ENCODE measurements around the gene SIN3B. TPM values are rescaled to one million over a fixed set of nuclear protein-coding genes. Genes with fewer than 3 reads are reported as not detected.

Gene SIN3B
- total RNA-seq, 1 experiment from 2014 or later, result 83.8 TPM

DNA sequence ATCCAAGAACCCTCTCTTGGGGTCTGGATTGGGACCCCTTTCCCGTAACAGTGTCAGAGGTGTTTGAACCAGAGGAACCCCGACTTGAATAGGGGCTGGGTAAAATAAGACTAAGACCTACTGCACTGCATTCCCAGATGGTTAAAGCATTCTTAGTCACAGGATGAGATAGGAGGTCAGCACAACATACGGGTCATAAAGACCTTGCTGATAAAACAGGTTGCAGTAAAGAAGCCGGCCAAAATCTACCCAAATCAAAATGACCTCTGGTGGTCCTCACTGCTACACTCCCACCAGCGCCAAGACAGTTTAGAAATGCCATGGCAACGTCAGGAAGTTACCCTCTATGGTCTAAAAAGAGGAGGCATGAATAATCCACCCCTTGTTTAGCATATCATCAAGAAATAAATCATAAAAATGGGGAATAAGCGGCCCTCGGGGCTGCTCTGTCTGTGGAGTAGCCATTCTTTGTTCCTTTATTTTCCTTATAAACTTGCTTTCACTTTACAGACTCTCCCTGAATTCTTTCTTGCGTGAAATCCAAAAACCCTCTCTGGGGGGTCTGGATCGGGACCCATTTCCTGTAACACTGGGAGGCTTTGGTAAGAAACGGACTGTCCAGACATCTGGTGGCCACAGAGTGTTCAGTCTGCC, 4.4 kb upstream of the SIN3B start:
- H3K9me2 ChIP-seq (ENCODE audit: insufficient read depth), result no peaks in the 10 kb centered on the region
- BruUV-seq (replicated peaks), result no TSS peak
- peaks cover 35% of the 10 kb centered on the region for H3F3A ChIP-seq (ENCODE audit: insufficient read depth, low read depth)
- ChIA-PET POLR2A (ENCODE audit: unreplicated experiment) (no interaction called here), CTCF (interaction anchor here (0.7 kb wide), 1 partner anchor 227 kb away, joined by 3 read pairs; no protein-coding TSS in a partner anchor)
- peaks cover 59% of the 10 kb centered on the region for H3K4me1 ChIP-seq (replicated peaks; ENCODE audit: insufficient read depth)
- peak overlapping the region; percentile 44; the same call in 1 of the 2 replicates for H2AFZ ChIP-seq
- H3K27ac ChIP-seq, result peak overlapping the region; percentile 51
- H3K27me3 ChIP-seq (ENCODE audit: insufficient read depth, low read depth), result no peaks in the 10 kb centered on the region
- TF ChIP-seq EZH2 (IDR thresholded peaks at IDR 0.05; ENCODE audit: low read depth), result no peak
- no peak for TF ChIP-seq CTCF (conservative IDR thresholded peaks at IDR 0.05)
- no peak overlapping the region for H3K4me3 ChIP-seq
- no peaks in the 10 kb centered on the region for H3K9me3 ChIP-seq (ENCODE audit: insufficient read depth, low read depth)
- H3K36me3 ChIP-seq (ENCODE audit: low read depth), result no peaks in the 10 kb centered on the region
- intact Hi-C loops (cut with micrococcal nuclease; ENCODE audit: unreplicated experiment), result loop anchor here (5.0 kb wide), 2 partner anchors 47 to 107 kb away; partner anchors contain the start of gene NWD1
- H3K79me2 ChIP-seq (ENCODE audit: low read depth), result peaks cover 5% of the 10 kb centered on the region
- H4K20me1 ChIP-seq (ENCODE audit: insufficient read depth), result no peaks in the 10 kb centered on the region
- peak overlapping the region; percentile 24 for H3K4me2 ChIP-seq
- DNase-seq, result peak in 1 of 2 experiments; percentile 57

GRCh38 chr19:16825312-16826052, 3.7 kb upstream of the SIN3B start:
- DNase-seq, result peak in 1 of 2 experiments; percentile 55

More at GRCh38 chr19:16825312-16826052, 3.7 kb upstream of the SIN3B start:
- Histone ChIP-seq H3K27me3 (ENCODE audit: insufficient read depth, low read depth) (no peaks in the 10 kb centered on the region), H3K4me3 (no peak overlapping the region), H3K9me3 (ENCODE audit: insufficient read depth, low read depth) (no peaks in the 10 kb centered on the region), H2AFZ (peak overlapping the region; percentile 44; the same call in 1 of the 2 replicates), H4K20me1 (ENCODE audit: insufficient read depth) (peaks cover 3% of the 10 kb centered on the region; the same call in 1 of the 2 replicates), H3K36me3 (ENCODE audit: low read depth) (no peaks in the 10 kb centered on the region), H3K4me2 (peak overlapping the region; percentile 24), H3K9me2 (ENCODE audit: insufficient read depth) (no peaks in the 10 kb centered on the region), H3K79me2 (ENCODE audit: low read depth) (peaks cover 12% of the 10 kb centered on the region), H3K27ac (peak overlapping the region; percentile 51; the same call in 1 of the 2 replicates), H3F3A (ENCODE audit: insufficient read depth, low read depth) (peaks cover 32% of the 10 kb centered on the region), H3K4me1 (replicated peaks; ENCODE audit: insufficient read depth) (peaks cover 57% of the 10 kb centered on the region)
- POLR2A ChIA-PET (ENCODE audit: unreplicated experiment), result no interaction called here
- CTCF ChIA-PET, result interaction anchor here (0.7 kb wide), 1 partner anchor 226 kb away, joined by 3 read pairs; no protein-coding TSS in a partner anchor
- no TSS peak for BruUV-seq (replicated peaks)
- TF ChIP-seq EZH2 (IDR thresholded peaks at IDR 0.05; ENCODE audit: low read depth) (no peak), CTCF (conservative IDR thresholded peaks at IDR 0.05) (no peak)
- intact Hi-C loops (cut with micrococcal nuclease; ENCODE audit: unreplicated experiment), result loop anchor here (5.0 kb wide), 2 partner anchors 48 to 108 kb away; partner anchors contain the start of gene NWD1
